SJSA1 (cell line): ENCODE data around the gene GAK. TPM values are rescaled to one million over a fixed set of nuclear protein-coding genes. Genes with fewer than 3 reads are reported as not detected.

ENCODE experiments used
- DNase-seq, 2 experiments: peaks; one replicate each; pipeline ENCODE4 v3.0.0-alpha.2; 2015 to 2020; ENCODE audit warnings: low spot score in 2 of 2, low read depth in 1 of 2
- H3K27ac ChIP-seq: fragments of 250-450 bp; sonication (Bioruptor Pico); 2 replicates; pipeline ENCODE4 v1.5.1; 2020; ENCODE audit warnings: mild to moderate bottlenecking, moderate library complexity
- H3K27me3 ChIP-seq: fragments of 250-450 bp; sonication (Bioruptor Pico); replicated peaks from 2 replicates; pipeline ENCODE4 v1.5.1; 2020; ENCODE audit warnings: mild to moderate bottlenecking, moderate library complexity
- H3K36me3 ChIP-seq: fragments of 250-450 bp; sonication (Bioruptor Pico); 2 replicates; pipeline ENCODE4 v1.5.1; 2020; ENCODE audit warnings: mild to moderate bottlenecking
- H3K4me1 ChIP-seq: fragments of 250-450 bp; sonication (Bioruptor Pico); replicated peaks from 2 replicates; pipeline ENCODE4 v1.6.1; 2021; ENCODE audit warnings: mild to moderate bottlenecking
- H3K4me3 ChIP-seq: fragments of 250-450 bp; sonication (Bioruptor Pico); 2 replicates; pipeline ENCODE4 v1.5.1; 2020; ENCODE audit warnings: mild to moderate bottlenecking
- H3K9me3 ChIP-seq: fragments of 250-450 bp; sonication (Bioruptor Pico); replicated peaks from 2 replicates; pipeline ENCODE4 v1.5.1; 2020; ENCODE audit warnings: mild to moderate bottlenecking
- total RNA-seq: library from RNA; depleted of rRNA; stranded (reverse); fragments of >200 nt; shearing (Covaris generic); gene quantifications from 2 replicates; pipeline ENCODE4 v1.2.3, GENCODE V29; 2014

The GAK gene
- total RNA-seq, 1 experiment from 2014 or later = 44.4 TPM

DNA sequence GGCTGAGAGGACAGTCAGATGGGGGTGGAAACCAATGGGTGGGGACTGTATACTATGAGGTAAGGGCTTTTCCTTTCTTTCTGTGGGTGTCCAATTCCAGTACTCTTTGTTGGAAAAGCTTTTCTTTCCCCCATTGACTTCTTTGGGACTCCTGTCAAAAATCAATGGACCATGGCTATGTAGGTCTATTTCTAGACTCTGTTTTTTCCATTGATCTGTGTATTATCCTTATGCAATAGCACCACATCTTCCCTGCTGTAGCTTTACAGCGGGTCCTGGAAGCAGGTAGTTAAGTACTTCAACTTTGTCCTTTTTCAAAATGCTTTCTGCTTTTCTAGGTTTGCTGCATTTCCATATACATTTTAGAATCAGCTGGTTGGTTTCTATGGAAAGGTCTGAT, 94.3 kb downstream of the GAK start:
- H3K27ac ChIP-seq = no peak overlapping the region
- no peak for DNase-seq
- H3K36me3 ChIP-seq = no peaks in the 10 kb centered on the region
- H3K4me3 ChIP-seq = no peak overlapping the region
- no peaks in the 10 kb centered on the region for H3K27me3 ChIP-seq
- H3K4me1 ChIP-seq = no peaks in the 10 kb centered on the region
- H3K9me3 ChIP-seq = no peaks in the 10 kb centered on the region

DNA sequence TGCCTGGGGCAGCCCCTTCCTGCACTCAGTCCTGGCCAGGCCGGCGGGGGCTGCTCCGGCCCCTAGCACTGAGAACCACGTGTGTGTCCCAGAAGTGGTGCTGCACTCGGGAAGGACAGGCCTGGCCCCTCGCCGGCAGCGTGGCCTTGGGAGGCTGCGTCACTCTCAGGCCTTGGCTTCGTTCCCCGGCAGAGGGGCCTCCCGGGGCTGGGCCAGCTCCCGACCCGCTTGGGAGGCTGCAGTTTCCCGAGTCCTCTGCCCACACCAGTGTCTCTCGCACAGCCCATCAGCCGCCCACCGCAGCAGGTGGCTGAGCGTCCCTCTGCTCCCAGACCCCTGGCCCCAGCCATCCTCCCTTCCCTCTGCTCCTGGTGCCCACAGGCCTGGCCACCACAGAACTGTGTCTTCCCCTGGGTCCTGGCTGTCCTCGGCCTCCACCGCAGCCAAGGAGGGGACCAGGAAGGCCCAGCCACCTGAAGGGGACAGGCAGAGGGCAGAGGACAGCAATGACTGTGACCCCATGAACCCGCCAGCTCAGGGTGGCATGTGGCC, 95.3 kb downstream of the GAK start:
- no peaks in the 10 kb centered on the region for H3K36me3 ChIP-seq
- DNase-seq = no peak
- H3K9me3 ChIP-seq = no peaks in the 10 kb centered on the region
- no peaks in the 10 kb centered on the region for H3K27me3 ChIP-seq
- H3K4me1 ChIP-seq = no peaks in the 10 kb centered on the region
- no peak overlapping the region for H3K27ac ChIP-seq
- H3K4me3 ChIP-seq = no peak overlapping the region

DNA sequence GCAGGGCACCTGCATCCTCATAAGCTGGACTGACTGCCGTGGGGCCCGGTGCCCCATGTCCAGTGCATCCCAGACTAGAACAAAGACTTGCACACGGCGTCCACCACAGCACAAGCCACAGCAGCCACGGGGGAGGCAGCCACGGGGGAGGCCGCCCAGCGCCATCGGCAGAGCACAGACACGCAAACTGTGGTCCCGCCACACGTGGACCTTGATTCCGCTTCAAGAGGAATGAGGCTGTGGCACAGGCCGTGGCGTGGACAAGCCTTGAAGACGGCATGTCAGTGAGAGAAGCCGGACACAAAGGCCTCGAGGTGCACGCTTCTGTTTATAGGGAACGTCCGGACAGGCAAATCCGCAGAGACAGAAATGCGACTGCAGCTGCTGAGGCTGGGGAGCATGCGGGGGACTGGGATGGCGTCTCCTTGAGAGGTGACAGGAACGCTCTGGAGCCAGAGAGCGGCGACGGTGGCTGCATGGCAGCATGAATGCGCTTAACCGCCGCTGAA, 96.1 kb downstream of the GAK start:
- DNase-seq = no peak
- no peaks in the 10 kb centered on the region for H3K9me3 ChIP-seq
- H3K36me3 ChIP-seq = no peaks in the 10 kb centered on the region
- H3K4me3 ChIP-seq = no peak overlapping the region
- no peaks in the 10 kb centered on the region for H3K4me1 ChIP-seq
- H3K27ac ChIP-seq = no peak overlapping the region
- no peaks in the 10 kb centered on the region for H3K27me3 ChIP-seq

DNA sequence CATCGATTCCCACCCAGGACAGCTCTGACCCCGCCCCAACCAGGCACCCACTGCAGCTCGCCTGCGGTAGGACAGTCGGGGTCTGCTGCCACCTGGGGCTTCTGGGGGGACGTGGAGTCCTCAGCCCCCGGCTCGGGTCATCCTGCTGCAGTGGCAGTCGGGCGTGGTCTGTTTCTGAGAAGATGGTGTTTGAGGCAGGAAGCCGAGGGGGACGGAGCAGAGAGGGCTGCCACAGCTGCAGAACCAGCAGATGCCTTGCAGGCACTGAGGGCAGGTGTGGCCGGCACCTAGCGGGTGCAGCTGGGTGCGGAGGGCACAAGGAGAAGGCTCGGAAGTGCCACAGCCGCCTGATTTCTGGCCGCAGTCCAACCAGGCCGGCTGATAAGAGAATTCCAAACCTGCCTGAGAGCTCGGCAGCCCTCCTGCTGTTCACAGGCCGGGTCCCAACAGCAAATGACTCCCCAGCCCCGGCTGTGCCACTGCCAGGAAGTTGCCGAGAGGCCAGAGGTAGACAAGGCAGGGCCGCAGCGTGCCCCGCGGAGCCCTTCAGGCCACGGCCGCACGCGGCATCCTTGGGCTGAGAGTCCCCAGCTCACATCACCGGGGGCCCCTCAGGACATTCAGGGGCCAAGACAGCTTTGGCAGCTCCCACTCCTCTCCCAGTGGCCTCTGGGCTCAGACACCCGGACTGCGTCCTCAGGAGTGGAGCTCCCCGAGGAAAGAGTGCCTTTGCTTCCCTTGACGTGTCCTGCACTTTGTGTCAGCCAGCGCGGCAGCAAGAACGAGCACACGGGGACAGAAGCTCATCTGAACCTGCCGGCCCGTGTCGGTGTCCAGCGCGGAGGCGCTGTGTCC, 96.7 kb downstream of the GAK start:
- H3K4me3 ChIP-seq = no peak overlapping the region
- no peaks in the 10 kb centered on the region for H3K36me3 ChIP-seq
- no peaks in the 10 kb centered on the region for H3K9me3 ChIP-seq
- no peak for DNase-seq
- H3K27ac ChIP-seq = no peak overlapping the region
- H3K4me1 ChIP-seq = no peaks in the 10 kb centered on the region
- no peaks in the 10 kb centered on the region for H3K27me3 ChIP-seq

DNA sequence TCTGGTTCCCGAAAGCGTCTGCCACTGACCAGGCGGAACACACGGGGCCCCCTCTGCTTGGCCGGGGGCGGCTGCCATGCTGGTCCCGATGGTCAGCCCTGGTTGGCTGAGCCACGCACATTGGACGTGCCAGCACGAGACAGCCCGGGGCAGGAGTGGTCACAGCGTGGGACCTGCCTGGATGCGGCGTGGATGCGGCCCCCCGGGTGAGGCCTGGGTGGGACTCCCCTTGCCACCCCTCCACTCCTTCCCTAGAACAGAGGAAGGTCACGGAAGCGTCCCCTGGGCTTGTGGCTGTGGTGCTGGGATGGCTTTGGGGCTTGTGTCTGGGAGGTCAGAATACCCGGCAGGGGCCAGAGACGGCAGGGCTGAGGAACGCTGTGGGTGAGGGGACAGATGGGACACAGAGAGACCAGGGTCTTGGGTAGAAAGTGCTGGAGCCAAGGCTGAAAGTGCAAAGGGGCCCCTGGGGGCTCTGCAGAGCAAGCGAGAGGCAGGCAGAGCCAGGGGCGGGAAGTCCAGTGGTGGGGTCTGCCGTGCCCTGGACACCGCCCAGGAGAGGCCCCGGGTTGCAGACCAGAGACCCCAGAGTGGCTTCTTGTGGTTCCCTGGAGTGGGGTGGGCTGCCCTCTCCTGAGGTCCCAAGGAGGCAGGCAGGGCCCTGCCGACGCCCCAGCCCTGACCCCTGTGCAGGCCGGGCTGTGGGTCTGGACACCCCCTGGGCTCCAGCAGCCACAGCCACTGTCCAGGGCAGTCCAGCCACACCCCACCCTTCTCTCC, 97.6 kb downstream of the GAK start:
- Histone ChIP-seq H3K4me1 (no peaks in the 10 kb centered on the region), H3K4me3 (no peak overlapping the region), H3K36me3 (no peaks in the 10 kb centered on the region), H3K27me3 (no peaks in the 10 kb centered on the region), H3K27ac (no peak overlapping the region), H3K9me3 (no peaks in the 10 kb centered on the region)
- DNase-seq = no peak

DNA sequence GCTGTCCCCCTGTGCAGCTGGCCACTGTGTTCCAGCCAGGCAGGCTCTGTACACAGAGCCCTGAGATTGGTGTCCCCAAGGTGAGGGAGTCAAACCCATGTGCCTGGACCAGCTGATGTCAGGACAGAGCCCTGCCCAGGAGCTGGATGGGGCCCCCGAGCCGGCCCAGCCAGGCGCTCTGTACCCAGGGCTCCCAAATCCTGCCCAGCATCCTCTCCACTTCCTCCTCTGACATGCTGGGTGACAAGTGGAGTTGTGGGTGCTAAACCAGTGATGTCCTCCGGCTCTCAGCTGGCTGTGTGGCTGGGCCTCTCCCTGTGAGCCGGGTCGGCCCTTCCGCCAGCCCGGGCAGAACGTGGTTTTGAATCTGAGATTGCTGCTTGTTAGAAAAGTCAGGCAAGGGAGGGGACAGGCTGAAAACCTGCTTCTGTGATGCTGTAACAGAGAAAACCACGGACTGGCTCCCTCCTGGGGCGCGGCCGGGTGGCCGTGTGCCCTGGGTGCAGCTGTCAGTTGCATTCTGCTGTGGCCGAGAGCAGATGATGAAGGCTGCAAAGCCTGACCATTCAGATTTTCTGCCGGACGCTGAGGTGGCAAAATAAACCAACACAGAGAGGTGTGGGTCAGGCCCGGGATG, 98.3 kb downstream of the GAK start:
- Histone ChIP-seq H3K27me3 (0 out of 2 replicates have a peak, but pooled peaks cover 2% of the 10 kb centered on the region), H3K4me1 (no peaks in the 10 kb centered on the region), H3K36me3 (no peaks in the 10 kb centered on the region), H3K9me3 (no peaks in the 10 kb centered on the region), H3K4me3 (no peak overlapping the region), H3K27ac (no peak overlapping the region)
- DNase-seq = no peak

DNA sequence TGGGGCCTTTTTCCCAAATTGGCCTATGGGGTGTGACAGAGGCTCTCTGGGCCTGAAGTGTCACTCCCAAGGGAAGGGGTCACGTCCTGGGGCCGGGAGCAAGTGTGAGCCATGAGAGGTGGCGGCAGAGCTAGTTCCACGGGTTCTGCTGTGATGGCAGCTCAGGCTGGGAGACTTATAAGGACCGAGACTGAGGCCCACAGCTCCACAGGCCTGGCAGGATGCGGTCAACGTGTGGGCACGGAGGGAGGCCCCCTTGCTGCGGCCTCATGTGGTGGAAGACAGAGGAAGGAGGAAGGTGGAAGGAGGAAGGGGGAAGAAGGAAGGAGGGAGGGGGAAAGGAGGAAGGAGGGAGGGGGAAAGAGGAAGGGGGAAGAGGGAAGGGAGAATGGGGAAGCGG, 99.0 kb downstream of the GAK start:
- DNase-seq = no peak
- Histone ChIP-seq H3K27ac (no peak overlapping the region), H3K9me3 (no peaks in the 10 kb centered on the region), H3K4me3 (no peak overlapping the region), H3K27me3 (peaks cover 7% of the 10 kb centered on the region; the same call in 1 of the 2 replicates), H3K4me1 (no peaks in the 10 kb centered on the region), H3K36me3 (no peaks in the 10 kb centered on the region)

DNA sequence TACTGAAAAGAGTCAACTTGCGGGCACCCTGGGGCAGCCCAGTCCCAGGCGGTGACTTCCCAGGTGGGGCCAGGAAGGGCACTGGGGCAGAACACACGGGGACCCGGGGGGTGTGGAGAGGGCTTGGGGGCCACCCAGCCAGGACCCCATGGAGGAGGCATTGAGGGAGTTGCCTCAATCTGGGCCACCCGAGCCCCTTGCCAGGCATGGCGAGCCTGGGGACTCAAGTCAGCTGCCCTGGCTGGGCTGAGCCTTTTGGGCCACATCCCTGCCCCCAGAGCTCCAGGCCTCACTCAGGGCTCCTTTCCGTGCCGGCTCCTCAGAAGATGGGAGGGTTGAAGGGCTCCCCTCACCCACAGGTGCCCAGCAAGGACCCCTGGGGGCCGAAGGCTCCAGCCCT, 99.6 kb downstream of the GAK start:
- H3K4me3 ChIP-seq = no peak overlapping the region
- peaks cover 7% of the 10 kb centered on the region; the same call in 1 of the 2 replicates for H3K27me3 ChIP-seq
- H3K4me1 ChIP-seq = no peaks in the 10 kb centered on the region
- H3K9me3 ChIP-seq = no peaks in the 10 kb centered on the region
- no peak for DNase-seq
- H3K27ac ChIP-seq = no peak overlapping the region
- no peaks in the 10 kb centered on the region for H3K36me3 ChIP-seq

DNA sequence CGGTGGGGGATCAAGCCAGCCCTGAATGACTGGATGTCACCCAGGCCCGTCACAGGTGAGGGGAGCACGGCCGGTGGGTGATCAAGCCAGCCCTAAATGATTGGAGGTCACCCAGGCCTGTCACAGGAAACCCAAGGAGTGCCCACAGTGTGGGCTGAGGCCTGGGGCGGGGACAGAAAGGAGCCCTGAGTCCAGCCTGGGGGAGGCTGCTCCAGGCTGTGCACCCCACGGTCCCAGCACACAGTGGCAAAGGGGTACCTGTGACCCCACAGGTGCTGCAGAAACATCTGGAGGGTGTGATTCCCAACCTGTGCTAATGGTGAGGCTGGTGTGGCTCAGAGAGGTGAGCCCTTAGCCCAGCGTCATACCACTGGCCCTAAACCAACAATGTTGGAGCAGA, 100.0 kb downstream of the GAK start:
- Histone ChIP-seq H3K36me3 (no peaks in the 10 kb centered on the region), H3K4me1 (no peaks in the 10 kb centered on the region), H3K4me3 (no peak overlapping the region), H3K9me3 (no peaks in the 10 kb centered on the region), H3K27me3 (peaks cover 7% of the 10 kb centered on the region; the same call in 1 of the 2 replicates), H3K27ac (no peak overlapping the region)
- no peak for DNase-seq

DNA sequence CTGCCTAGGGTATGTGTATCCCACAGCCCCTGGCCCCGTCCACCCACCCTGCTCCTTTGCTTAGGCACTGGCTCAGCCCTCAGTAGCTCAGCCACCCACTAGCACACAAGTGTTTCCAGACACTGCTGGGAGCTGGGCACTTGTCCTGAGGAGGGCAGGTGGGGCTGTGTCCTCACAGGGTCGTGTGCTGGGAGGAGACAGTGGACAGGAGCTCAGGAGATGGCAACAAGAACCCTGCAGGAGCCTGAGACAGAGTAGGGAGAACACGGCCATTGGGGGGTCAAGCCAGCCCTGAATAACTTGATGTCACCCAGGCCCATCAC, 100.7 kb downstream of the GAK start:
- no peak overlapping the region for H3K27ac ChIP-seq
- H3K4me1 ChIP-seq = no peaks in the 10 kb centered on the region
- H3K27me3 ChIP-seq = peaks cover 7% of the 10 kb centered on the region; the same call in 1 of the 2 replicates
- H3K9me3 ChIP-seq = no peaks in the 10 kb centered on the region
- no peak overlapping the region for H3K4me3 ChIP-seq
- no peak for DNase-seq
- H3K36me3 ChIP-seq = no peaks in the 10 kb centered on the region

DNA sequence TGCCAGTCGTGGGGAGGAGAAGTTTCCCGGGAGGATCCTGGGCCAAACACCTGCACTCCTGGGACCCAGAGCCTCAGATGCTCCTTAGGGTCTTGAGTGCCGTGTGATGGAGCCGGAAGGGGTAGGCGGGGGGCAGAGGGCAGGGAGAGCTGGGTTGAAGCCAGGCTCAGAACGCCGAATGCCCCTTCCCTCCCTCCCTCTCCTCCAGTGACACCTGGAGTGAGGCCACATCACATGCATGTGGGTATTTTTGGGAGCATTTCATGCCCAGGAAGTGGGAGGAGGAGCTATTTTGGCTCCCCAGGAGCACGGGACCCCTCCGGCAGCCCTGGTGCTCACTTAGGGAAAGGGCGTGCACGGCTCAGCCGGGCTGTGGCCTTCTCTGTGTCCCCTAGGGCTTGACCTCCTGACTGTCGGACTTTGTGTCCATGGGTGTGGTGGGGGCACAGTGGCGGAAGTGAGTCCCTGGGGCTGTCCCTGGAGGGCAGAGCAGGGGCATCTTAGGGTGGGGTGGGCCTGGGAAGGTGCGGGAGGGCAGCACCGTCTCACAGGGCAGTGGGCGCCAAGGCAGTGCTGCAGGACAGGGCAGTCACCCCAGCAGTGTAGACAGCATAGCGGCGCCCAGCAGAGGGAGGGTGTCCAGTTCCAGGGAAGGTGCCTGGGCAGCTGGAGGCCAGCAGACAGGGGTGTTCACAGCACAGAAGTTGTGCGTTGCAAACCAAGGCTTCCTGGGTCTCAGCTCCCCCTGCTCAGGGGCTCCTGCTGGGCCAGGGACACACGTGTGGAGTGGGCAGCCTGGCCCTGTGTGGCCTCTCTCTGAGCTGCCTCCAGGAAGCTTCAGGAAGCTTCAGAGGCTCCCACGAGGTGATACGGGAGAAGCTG, 101.3 kb downstream of the GAK start:
- no peaks in the 10 kb centered on the region for H3K36me3 ChIP-seq
- no peak for DNase-seq
- no peak overlapping the region for H3K4me3 ChIP-seq
- peaks cover 7% of the 10 kb centered on the region; the same call in 1 of the 2 replicates for H3K27me3 ChIP-seq
- no peak overlapping the region for H3K27ac ChIP-seq
- H3K4me1 ChIP-seq = no peaks in the 10 kb centered on the region
- H3K9me3 ChIP-seq = no peaks in the 10 kb centered on the region

DNA sequence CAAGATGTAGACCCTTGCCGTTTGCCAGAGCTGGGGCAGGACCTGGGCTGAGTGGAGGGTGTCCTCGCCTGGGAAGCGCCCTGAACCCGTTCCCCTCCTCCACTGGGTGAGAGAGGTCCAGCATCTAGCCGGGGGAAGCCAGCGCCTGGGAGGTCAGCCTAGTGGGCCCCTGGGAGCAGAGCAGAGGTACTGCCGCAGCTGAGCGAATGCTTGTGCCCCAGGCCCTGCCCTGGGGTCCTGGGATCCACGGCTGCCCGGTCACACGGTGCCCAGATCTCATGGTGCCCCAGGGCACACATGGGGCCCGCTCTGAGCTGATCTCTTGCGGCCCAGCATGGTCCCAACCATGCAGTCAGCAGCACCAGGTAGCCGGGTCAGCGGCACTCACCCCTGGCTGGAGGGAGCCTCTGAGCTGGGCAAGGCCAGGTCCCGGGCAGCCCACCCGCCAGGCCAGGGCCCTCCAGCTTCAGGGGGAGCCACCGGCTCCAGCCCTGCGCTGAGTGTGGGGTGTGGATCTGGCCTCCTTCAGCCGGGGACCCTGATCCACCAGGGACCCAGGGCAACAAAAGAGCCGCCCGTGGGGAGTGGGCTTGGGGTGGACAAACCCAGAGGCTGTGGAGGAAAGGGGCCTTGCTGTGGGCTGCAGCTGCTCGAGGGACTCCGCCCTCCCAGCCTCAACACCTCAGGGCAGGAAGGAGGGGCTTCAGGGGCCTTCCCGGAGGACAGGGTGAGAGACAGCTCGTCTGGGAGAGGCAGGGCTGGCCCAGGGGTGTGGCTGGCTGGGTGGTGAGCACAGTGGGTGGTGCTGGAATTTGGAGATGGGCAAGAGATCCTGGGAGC, 102.1 kb downstream of the GAK start:
- no peaks in the 10 kb centered on the region for H3K36me3 ChIP-seq
- H3K4me3 ChIP-seq = no peak overlapping the region
- H3K27me3 ChIP-seq = peaks cover 12% of the 10 kb centered on the region
- DNase-seq = no peak
- no peak overlapping the region for H3K27ac ChIP-seq
- no peaks in the 10 kb centered on the region for H3K9me3 ChIP-seq
- no peaks in the 10 kb centered on the region for H3K4me1 ChIP-seq
